ENCODE measurements around the gene PIN1. TPM values are rescaled to one million over a fixed set of nuclear protein-coding genes. Genes with fewer than 3 reads are reported as not detected.

The PIN1 gene
- total and polyA plus RNA-seq, 2 of the 13 experiments (the other 11 are each of a cell fraction or from before 2014, with no cell fraction given) = 31.9 to 72.0 TPM

- TF ChIP-seq REXO4 (CRISPR knock-in tag; IDR thresholded peaks at IDR 0.05; ENCODE audit: borderline replicate concordance) (no peak), ZNF691 (CRISPR knock-in tag; IDR thresholded peaks at IDR 0.05; ENCODE audit: borderline replicate concordance, low read depth) (no peak), PBX3 (CRISPR knock-in tag; IDR thresholded peaks at IDR 0.05; ENCODE audit: borderline replicate concordance) (no peak; the same call in 1 of the 2 replicates), SMARCE1 (IDR thresholded peaks at IDR 0.05; ENCODE audit: borderline replicate concordance) (no peak), UBTF (CRISPR knock-in tag; IDR thresholded peaks at IDR 0.05) (no peak; the same call in 1 of the 2 replicates), ZNF790 (CRISPR knock-in tag; IDR thresholded peaks at IDR 0.05; ENCODE audit: borderline replicate concordance) (no peak), ZNF543 (CRISPR knock-in tag; IDR thresholded peaks at IDR 0.05) (no peak; the same call in 1 of the 2 replicates), RERE (CRISPR knock-in tag; IDR thresholded peaks at IDR 0.05; ENCODE audit: low read depth) (no peak), ZNF75D (CRISPR knock-in tag; IDR thresholded peaks at IDR 0.05; ENCODE audit: borderline replicate concordance) (no peak), ZNF746 (CRISPR knock-in tag; IDR thresholded peaks at IDR 0.05) (no peak), RBAK (CRISPR knock-in tag; IDR thresholded peaks at IDR 0.05) (no peak), GLMP (CRISPR knock-in tag; IDR thresholded peaks at IDR 0.05; ENCODE audit: borderline replicate concordance) (no peak), SPEN (CRISPR knock-in tag; IDR thresholded peaks at IDR 0.05; ENCODE audit: low read depth) (peak; percentile 89), IRF9 (CRISPR knock-in tag; IDR thresholded peaks at IDR 0.05; ENCODE audit: borderline replicate concordance) (peak; percentile 62; the same call in 1 of the 2 replicates)
These were observed 7.6 kb upstream of the PIN1 start, which contains the start of gene UBL5 (continued) for GRCh38 chr19:9827289-9828238.
